Activated B cell treated with CpG ODN at 0.5 μM for 24 hours (primary cell): ENCODE measurements around the gene ARL11. TPM values are rescaled to one million over a fixed set of nuclear protein-coding genes. Genes with fewer than 3 reads are reported as not detected.

Source experiments
- ATAC-seq: fragments of 200-7000 bp; cut with Tn5 transposase; one replicate; pipeline ENCODE4 v1.10.0; 2021; ENCODE audit warnings: low read depth, mild to moderate bottlenecking, moderate library complexity
- CTCF ChIA-PET: fragments of 350-600 bp; sonication (Branson Sonifier 250); formaldehyde crosslinking; loops from one replicate; lab custom pipeline; 2021; ENCODE audit warnings: antibody characterized with exemption; lab: Charles Lee
- POLR2A ChIA-PET: fragments of 350-600 bp; sonication (Branson Sonifier 250); formaldehyde crosslinking; loops from one replicate; lab custom pipeline; 2021; ENCODE audit warnings: antibody characterized with exemption; lab: Charles Lee
- DNase-seq: peaks from one replicate; pipeline ENCODE4 v3.0.0; 2022
- H3K27ac Mint-ChIP-seq: one replicate; pipeline ENCODE4 v1.8.0; 2020; ENCODE audit warnings: mixed read lengths
- H3K27me3 Mint-ChIP-seq: one replicate; pipeline ENCODE4 v1.8.0; 2021; ENCODE audit warnings: mixed read lengths
- H3K36me3 Mint-ChIP-seq: one replicate; pipeline ENCODE4 v1.8.0; 2021; ENCODE audit warnings: low read depth, mixed read lengths
- H3K4me1 Mint-ChIP-seq: one replicate; pipeline ENCODE4 v1.8.0; 2021; ENCODE audit warnings: mixed read lengths
- H3K4me3 Mint-ChIP-seq: one replicate; pipeline ENCODE4 v1.8.0; 2020; ENCODE audit warnings: mild to moderate bottlenecking, mixed read lengths
- H3K9me3 Mint-ChIP-seq: one replicate; pipeline ENCODE4 v1.8.0; 2020; ENCODE audit warnings: mixed read lengths
- intact Hi-C: fragments of 100-400 bp; cut with micrococcal nuclease; formaldehyde crosslinking; loops from one replicate; pipeline ENCODE4 v1.15.1; 2024
- total RNA-seq: library from RNA; stranded (reverse); gene quantifications from 2 replicates; pipeline ENCODE4 v1.2.3, GENCODE V29; 2022
- TF ChIP-seq, protein P1 (sequence below): fragments of 200-600 bp; IDR thresholded peaks from one replicate; pipeline ENCODE4 v1.8.0; 2022; ENCODE audit warnings: antibody characterized with exemption, mild to moderate bottlenecking

The ARL11 gene
- total RNA-seq, 1 donor from 2014 or later = 10.7 TPM

DNA sequence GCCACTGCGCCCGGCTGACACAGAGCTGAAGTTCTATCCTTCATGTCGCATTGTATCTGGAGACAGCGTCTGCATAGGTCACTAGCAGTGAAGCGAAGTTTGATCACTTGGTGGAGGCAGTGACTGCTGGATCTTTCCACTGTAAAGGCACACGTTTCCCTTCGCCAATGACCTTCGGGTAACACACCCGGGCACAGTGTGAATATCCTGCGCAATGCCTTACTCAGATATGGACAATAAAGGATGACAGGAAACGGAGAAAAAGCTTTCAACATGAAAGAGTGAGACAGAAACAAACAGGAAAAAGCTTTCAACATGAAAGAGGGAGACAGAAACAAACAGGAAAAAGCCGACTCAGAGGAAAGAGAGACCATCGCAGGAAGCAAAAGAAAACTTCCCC, 17.1 kb downstream of the ARL11 start:
- CTCF ChIA-PET = no interaction called here
- H3K4me3 Mint-ChIP-seq = no peak overlapping the region
- TF ChIP-seq, protein P1, sequence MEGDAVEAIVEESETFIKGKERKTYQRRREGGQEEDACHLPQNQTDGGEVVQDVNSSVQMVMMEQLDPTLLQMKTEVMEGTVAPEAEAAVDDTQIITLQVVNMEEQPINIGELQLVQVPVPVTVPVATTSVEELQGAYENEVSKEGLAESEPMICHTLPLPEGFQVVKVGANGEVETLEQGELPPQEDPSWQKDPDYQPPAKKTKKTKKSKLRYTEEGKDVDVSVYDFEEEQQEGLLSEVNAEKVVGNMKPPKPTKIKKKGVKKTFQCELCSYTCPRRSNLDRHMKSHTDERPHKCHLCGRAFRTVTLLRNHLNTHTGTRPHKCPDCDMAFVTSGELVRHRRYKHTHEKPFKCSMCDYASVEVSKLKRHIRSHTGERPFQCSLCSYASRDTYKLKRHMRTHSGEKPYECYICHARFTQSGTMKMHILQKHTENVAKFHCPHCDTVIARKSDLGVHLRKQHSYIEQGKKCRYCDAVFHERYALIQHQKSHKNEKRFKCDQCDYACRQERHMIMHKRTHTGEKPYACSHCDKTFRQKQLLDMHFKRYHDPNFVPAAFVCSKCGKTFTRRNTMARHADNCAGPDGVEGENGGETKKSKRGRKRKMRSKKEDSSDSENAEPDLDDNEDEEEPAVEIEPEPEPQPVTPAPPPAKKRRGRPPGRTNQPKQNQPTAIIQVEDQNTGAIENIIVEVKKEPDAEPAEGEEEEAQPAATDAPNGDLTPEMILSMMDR = no peak
- POLR2A ChIA-PET = interaction anchor here (0.6 kb wide), 1 partner anchor 17 kb away, joined by 3 read pairs; the partner anchor contains the start of gene ARL11
- ATAC-seq = no peak
- H3K9me3 Mint-ChIP-seq = no peaks in the 10 kb centered on the region
- no peak for DNase-seq
- no peaks in the 10 kb centered on the region for H3K36me3 Mint-ChIP-seq
- peak overlapping the region; percentile 13 for H3K27ac Mint-ChIP-seq
- H3K27me3 Mint-ChIP-seq = no peaks in the 10 kb centered on the region
- intact Hi-C loops = no loop called here
- peaks cover 29% of the 10 kb centered on the region for H3K4me1 Mint-ChIP-seq

DNA sequence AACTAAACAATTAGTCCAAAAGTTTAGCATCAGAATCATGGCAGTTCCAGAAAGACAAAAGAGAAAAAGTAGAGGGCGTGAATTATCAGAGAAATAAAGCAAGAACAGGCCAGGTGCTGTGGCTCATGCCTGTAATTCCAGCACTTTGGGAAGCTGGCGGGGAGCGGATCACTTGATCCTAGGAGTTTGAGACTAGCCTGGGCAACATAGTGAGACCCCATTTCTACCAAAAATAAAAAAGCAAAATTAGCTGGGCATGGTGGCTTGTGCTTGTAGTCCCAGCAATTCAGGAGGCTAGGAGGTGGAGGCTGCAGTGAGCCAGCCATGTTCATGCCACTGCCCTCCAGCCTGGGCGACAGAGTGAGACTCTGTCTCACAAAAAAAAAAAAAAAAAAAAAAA, 18.4 kb downstream of the ARL11 start:
- POLR2A ChIA-PET = interaction anchor here (0.7 kb wide), 1 partner anchor 1069 kb away, joined by 7 read pairs; no protein-coding TSS in a partner anchor
- CTCF ChIA-PET = no interaction called here

DNA sequence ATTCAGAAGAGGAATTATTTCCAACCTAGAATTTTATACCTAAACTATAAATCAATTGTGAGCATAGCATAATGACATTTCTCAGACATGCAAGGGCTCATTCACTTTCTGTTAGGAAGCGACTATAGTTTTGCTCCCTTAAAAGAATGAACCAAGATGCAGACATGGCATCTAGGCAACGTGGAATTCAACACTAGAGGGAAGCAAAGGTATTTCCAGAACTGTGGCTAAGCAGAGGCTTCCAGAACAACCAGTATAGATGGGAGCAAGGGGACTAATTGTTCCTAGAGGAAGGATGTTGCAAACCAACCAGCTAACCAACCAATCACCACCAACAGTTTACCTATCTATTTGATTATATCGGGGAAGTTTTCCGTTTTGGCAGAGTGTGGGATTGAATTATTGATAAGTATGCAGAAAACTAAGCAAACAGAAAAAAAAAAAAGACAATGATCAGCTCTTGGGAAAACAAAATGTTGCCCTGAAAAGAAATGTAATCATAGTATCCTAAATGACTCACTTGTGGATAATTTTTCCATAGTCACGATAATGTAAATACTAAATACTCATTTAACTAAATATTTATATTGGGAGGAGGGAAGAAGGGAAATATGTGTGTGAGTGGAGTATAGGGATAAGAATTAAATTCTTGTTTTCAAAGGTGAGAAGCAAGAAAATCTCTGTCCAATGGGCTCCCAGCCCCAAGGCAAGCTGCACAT, 21.1 kb downstream of the ARL11 start:
- Mint-ChIP-seq H3K4me1 (peaks cover 15% of the 10 kb centered on the region), H3K36me3 (no peaks in the 10 kb centered on the region), H3K27me3 (no peaks in the 10 kb centered on the region), H3K27ac (no peak overlapping the region), H3K9me3 (no peaks in the 10 kb centered on the region), H3K4me3 (no peak overlapping the region)
- ChIA-PET CTCF (no interaction called here), POLR2A (interaction anchor here (0.7 kb wide), 1 partner anchor 36 kb away, joined by 3 read pairs; no protein-coding TSS in a partner anchor)
- ATAC-seq = no peak
- DNase-seq = no peak
- intact Hi-C loops = no loop called here
- TF ChIP-seq, protein P1 = no peak

More for the DNA sequence above, 18.4 kb downstream of the ARL11 start:
- Mint-ChIP-seq H3K4me3 (no peak overlapping the region), H3K9me3 (no peaks in the 10 kb centered on the region), H3K36me3 (no peaks in the 10 kb centered on the region), H3K27me3 (no peaks in the 10 kb centered on the region), H3K27ac (no peak overlapping the region), H3K4me1 (peaks cover 29% of the 10 kb centered on the region)
- ATAC-seq (no peak), DNase-seq (no peak)
- intact Hi-C loops = no loop called here
- TF ChIP-seq, protein P1 = no peak

GRCh38 chr13:49649963-49650312, 21.6 kb downstream of the ARL11 start:
- Mint-ChIP-seq H3K4me3 (no peak overlapping the region), H3K27ac (no peak overlapping the region), H3K9me3 (no peaks in the 10 kb centered on the region)

More at GRCh38 chr13:49649963-49650312, 21.6 kb downstream of the ARL11 start:
- DNase-seq (no peak), ATAC-seq (no peak)
- peaks cover 15% of the 10 kb centered on the region for H3K4me1 Mint-ChIP-seq
- no peaks in the 10 kb centered on the region for H3K36me3 Mint-ChIP-seq
- intact Hi-C loops = loop anchor here (10.0 kb wide), 1 partner anchor 1265 kb away; no protein-coding TSS in a partner anchor
- ChIA-PET POLR2A (no interaction called here), CTCF (no interaction called here)
- TF ChIP-seq, protein P1 = no peak
- no peaks in the 10 kb centered on the region for H3K27me3 Mint-ChIP-seq
